HUES6 (cell line): Measurements from ENCODE around the gene CTXN2.

Source experiments
- H3K27ac ChIP-seq: 2 replicates; pipeline ENCODE4 v1.7.0; 2013; ENCODE audit warnings: low read depth, mild to moderate bottlenecking, low read length, inconsistent platforms
- H3K27me3 ChIP-seq: 2 replicates; pipeline ENCODE4 v1.6.1; 2013; ENCODE audit warnings: low read length; ENCODE audit not compliant: control insufficient read depth, insufficient read depth
- H3K36me3 ChIP-seq: 2 replicates; pipeline ENCODE4 v1.6.1; 2013; ENCODE audit warnings: low read length; ENCODE audit not compliant: control insufficient read depth, insufficient read depth
- H3K4me1 ChIP-seq: 2 replicates; pipeline ENCODE4 v1.6.1; 2013; ENCODE audit warnings: low read length; ENCODE audit not compliant: control insufficient read depth, insufficient read depth
- H3K4me3 ChIP-seq: 2 replicates; pipeline ENCODE4 v1.5.1; 2013; ENCODE audit warnings: low read depth, low read length
- H3K9ac ChIP-seq: one replicate; pipeline ENCODE4 v1.6.1; 2013; ENCODE audit warnings: mild to moderate bottlenecking, low read length
- H3K9me3 ChIP-seq: 2 replicates; pipeline ENCODE4 v1.6.1; 2013; ENCODE audit warnings: low read depth, low read length; ENCODE audit not compliant: control insufficient read depth, insufficient read depth

Gene CTXN2

GRCh38 chr15:48176957-48177356 is 14.5 kb upstream of the CTXN2 start:
- H3K27me3 ChIP-seq: no peaks in the 10 kb centered on the region
- peaks cover 8% of the 10 kb centered on the region; the same call in 1 of the 2 replicates for H3K36me3 ChIP-seq
- H3K9ac ChIP-seq: peak overlapping the region; percentile 93
- H3K27ac ChIP-seq: no peak overlapping the region
- peaks cover 14% of the 10 kb centered on the region for H3K4me1 ChIP-seq
- H3K9me3 ChIP-seq: no peaks in the 10 kb centered on the region
- peak overlapping the region; percentile 70 for H3K4me3 ChIP-seq

- Histone ChIP-seq H3K4me3 (peak overlapping the region; percentile 70), H3K27ac (peak overlapping the region; percentile 97), H3K9ac (peak overlapping the region; percentile 93), H3K36me3 (peaks cover 8% of the 10 kb centered on the region; the same call in 1 of the 2 replicates), H3K9me3 (no peaks in the 10 kb centered on the region), H3K27me3 (no peaks in the 10 kb centered on the region), H3K4me1 (peaks cover 14% of the 10 kb centered on the region)
Observed at GRCh38 chr15:48177383-48177765, 14.1 kb upstream of the CTXN2 start.

GRCh38 chr15:48177766-48178647 is 13.5 kb upstream of the CTXN2 start, which contains the start of gene MYEF2:
MYEF2 (minus strand) TSS chr15:48178295; CDS start chr15:48178237, 58 bp downstream.
- Histone ChIP-seq H3K27ac (peak within 1 kb of the TSS; percentile 97), H3K9ac (peak within 1 kb of the TSS; percentile 93), H3K27me3 (no peaks in the 10 kb centered on the region), H3K4me3 (peak within 1 kb of the TSS; percentile 70), H3K4me1 (peaks cover 14% of the 10 kb centered on the region), H3K9me3 (no peaks in the 10 kb centered on the region), H3K36me3 (peaks cover 8% of the 10 kb centered on the region; the same call in 1 of the 2 replicates)

GRCh38 chr15:48178648-48178931 is 12.9 kb upstream of the CTXN2 start:
- peak overlapping the region; percentile 93 for H3K9ac ChIP-seq
- peak overlapping the region; percentile 70 for H3K4me3 ChIP-seq
- peaks cover 14% of the 10 kb centered on the region for H3K4me1 ChIP-seq
- peak overlapping the region; percentile 97 for H3K27ac ChIP-seq
- H3K9me3 ChIP-seq: no peaks in the 10 kb centered on the region
- H3K27me3 ChIP-seq: no peaks in the 10 kb centered on the region
- H3K36me3 ChIP-seq: peaks cover 8% of the 10 kb centered on the region; the same call in 1 of the 2 replicates

- no peak overlapping the region for H3K9ac ChIP-seq
- H3K9me3 ChIP-seq: no peaks in the 10 kb centered on the region
- no peak overlapping the region for H3K27ac ChIP-seq
- no peaks in the 10 kb centered on the region for H3K27me3 ChIP-seq
- H3K36me3 ChIP-seq: no peaks in the 10 kb centered on the region
- H3K4me1 ChIP-seq: 0 out of 2 replicates have a peak, but pooled peaks cover 7% of the 10 kb centered on the region
- H3K4me3 ChIP-seq: no peak overlapping the region
Observed at GRCh38 chr15:48182749-48183148, 8.7 kb upstream of the CTXN2 start.

- H3K4me1 ChIP-seq: no peaks in the 10 kb centered on the region
- H3K27ac ChIP-seq: no peak overlapping the region
- no peaks in the 10 kb centered on the region for H3K27me3 ChIP-seq
- no peak overlapping the region for H3K4me3 ChIP-seq
- no peaks in the 10 kb centered on the region for H3K9me3 ChIP-seq
- H3K36me3 ChIP-seq: no peaks in the 10 kb centered on the region
- H3K9ac ChIP-seq: no peak overlapping the region
Observed at GRCh38 chr15:48185529-48185928, 5.9 kb upstream of the CTXN2 start.

- H3K4me1 ChIP-seq: 0 out of 2 replicates have a peak, but pooled peaks cover 4% of the 10 kb centered on the region
- H3K36me3 ChIP-seq: no peaks in the 10 kb centered on the region
- no peak overlapping the region for H3K4me3 ChIP-seq
- no peak overlapping the region for H3K27ac ChIP-seq
- peaks cover 2% of the 10 kb centered on the region for H3K27me3 ChIP-seq
- H3K9ac ChIP-seq: no peak overlapping the region
- H3K9me3 ChIP-seq: no peaks in the 10 kb centered on the region
Observed at GRCh38 chr15:48186271-48186670, 5.2 kb upstream of the CTXN2 start.

GRCh38 chr15:48190932-48191573 is 412 bp upstream of the CTXN2 start:
- Histone ChIP-seq H3K4me3 (peak overlapping the region; percentile 64), H3K9ac (no peak overlapping the region), H3K36me3 (no peaks in the 10 kb centered on the region), H3K9me3 (no peaks in the 10 kb centered on the region), H3K27ac (no peak overlapping the region), H3K27me3 (peaks cover 20% of the 10 kb centered on the region), H3K4me1 (0 out of 2 replicates have a peak, but pooled peaks cover 4% of the 10 kb centered on the region)

GRCh38 chr15:48202068-48202467 is 10.6 kb downstream of the CTXN2 start:
- no peaks in the 10 kb centered on the region for H3K9me3 ChIP-seq
- no peak overlapping the region for H3K9ac ChIP-seq
- H3K4me3 ChIP-seq: no peak overlapping the region
- H3K4me1 ChIP-seq: peaks cover 6% of the 10 kb centered on the region
- no peaks in the 10 kb centered on the region for H3K27me3 ChIP-seq
- no peaks in the 10 kb centered on the region for H3K36me3 ChIP-seq
- no peak overlapping the region for H3K27ac ChIP-seq

GRCh38 chr15:48205981-48206380 is 14.5 kb downstream of the CTXN2 start, which contains the start of gene SLC12A1:
SLC12A1 (plus strand) TSS chr15:48206302; CDS start chr15:48207720, 1,418 bp downstream.
- H3K9me3 ChIP-seq: no peaks in the 10 kb centered on the region
- no peak within 1 kb of the TSS for H3K27ac ChIP-seq
- H3K9ac ChIP-seq: no peak within 1 kb of the TSS
- H3K4me1 ChIP-seq: peaks cover 6% of the 10 kb centered on the region
- no peaks in the 10 kb centered on the region for H3K27me3 ChIP-seq
- H3K4me3 ChIP-seq: no peak within 1 kb of the TSS
- no peaks in the 10 kb centered on the region for H3K36me3 ChIP-seq

- H3K27me3 ChIP-seq: no peaks in the 10 kb centered on the region
- H3K4me3 ChIP-seq: no peak overlapping the region
- no peak overlapping the region for H3K27ac ChIP-seq
- H3K36me3 ChIP-seq: no peaks in the 10 kb centered on the region
- H3K4me1 ChIP-seq: no peaks in the 10 kb centered on the region
- H3K9me3 ChIP-seq: no peaks in the 10 kb centered on the region
- no peak overlapping the region for H3K9ac ChIP-seq
Observed at GRCh38 chr15:48221261-48221660, 29.8 kb downstream of the CTXN2 start.
